ENCODE results near the gene GPRC5D.

GPRC5D gene

GRCh38 chr12:12899530-12900380, 52.2 kb downstream of the GPRC5D start:
- peak; percentile 85 for ATAC-seq
- TF ChIP-seq OSR1 (CRISPR knock-in tag; IDR thresholded peaks at IDR 0.05) (no peak), BACH2 (CRISPR knock-in tag; IDR thresholded peaks at IDR 0.05; ENCODE audit: borderline replicate concordance) (no peak), CSDC2 (CRISPR knock-in tag; IDR thresholded peaks at IDR 0.05) (no peak), ZFP3 (CRISPR knock-in tag; IDR thresholded peaks at IDR 0.05) (peak; percentile 25; the same call in 1 of the 2 replicates), CREB5 (CRISPR knock-in tag; IDR thresholded peaks at IDR 0.05; ENCODE audit: low read depth) (0 out of 2 replicates have a peak, but pooled peaks have one; percentile 16), ISL1 (CRISPR knock-in tag; IDR thresholded peaks at IDR 0.05) (peak; percentile 49; the same call in 1 of the 2 replicates), ZFP30 (CRISPR knock-in tag; IDR thresholded peaks at IDR 0.05) (no peak)

- TF ChIP-seq ESRRG (CRISPR knock-in tag; IDR thresholded peaks at IDR 0.05): no peak
- no peak for TF ChIP-seq POU6F1 (CRISPR knock-in tag; IDR thresholded peaks at IDR 0.05; ENCODE audit: borderline replicate concordance, low read depth)
- TF ChIP-seq ZNF565 (CRISPR knock-in tag; conservative IDR thresholded peaks at IDR 0.05; ENCODE audit: low read depth): no peak
- no peak for TF ChIP-seq BACH2 (CRISPR knock-in tag; IDR thresholded peaks at IDR 0.05; ENCODE audit: borderline replicate concordance)
- no peak for TF ChIP-seq SNAI2 (CRISPR knock-in tag; IDR thresholded peaks at IDR 0.05)
- TF ChIP-seq ZFP30 (CRISPR knock-in tag; IDR thresholded peaks at IDR 0.05): no peak
- no peak for TF ChIP-seq ISL1 (CRISPR knock-in tag; IDR thresholded peaks at IDR 0.05)
- no peak for TF ChIP-seq RARB (CRISPR knock-in tag; IDR thresholded peaks at IDR 0.05)
- no peak for TF ChIP-seq ZNF70 (CRISPR knock-in tag; IDR thresholded peaks at IDR 0.05)
- no peak for TF ChIP-seq TCF4 (CRISPR knock-in tag; IDR thresholded peaks at IDR 0.05; ENCODE audit: borderline replicate concordance)
- no peak for TF ChIP-seq GLIS3 (CRISPR knock-in tag; IDR thresholded peaks at IDR 0.05)
- no peak for TF ChIP-seq CREB5 (CRISPR knock-in tag; IDR thresholded peaks at IDR 0.05; ENCODE audit: low read depth)
- no peak for TF ChIP-seq ZFP3 (CRISPR knock-in tag; IDR thresholded peaks at IDR 0.05)
- no peak for TF ChIP-seq OSR1 (CRISPR knock-in tag; IDR thresholded peaks at IDR 0.05)
- no peak for TF ChIP-seq TOX (CRISPR knock-in tag; IDR thresholded peaks at IDR 0.05; ENCODE audit: borderline replicate concordance)
- no peak for ATAC-seq
Measured at GRCh38 chr12:12898911-12899511, 53.0 kb downstream of the GPRC5D start.

GRCh38 chr12:12898136-12898717, 53.7 kb downstream of the GPRC5D start:
- no peak for ATAC-seq
- no peak for TF ChIP-seq ISL1 (CRISPR knock-in tag; IDR thresholded peaks at IDR 0.05)

GRCh38 chr12:12897302-12897701, 54.7 kb downstream of the GPRC5D start:
- no peak for ATAC-seq
- TF ChIP-seq RARB (CRISPR knock-in tag; IDR thresholded peaks at IDR 0.05) (no peak), BACH2 (CRISPR knock-in tag; IDR thresholded peaks at IDR 0.05; ENCODE audit: borderline replicate concordance) (no peak)

DNA sequence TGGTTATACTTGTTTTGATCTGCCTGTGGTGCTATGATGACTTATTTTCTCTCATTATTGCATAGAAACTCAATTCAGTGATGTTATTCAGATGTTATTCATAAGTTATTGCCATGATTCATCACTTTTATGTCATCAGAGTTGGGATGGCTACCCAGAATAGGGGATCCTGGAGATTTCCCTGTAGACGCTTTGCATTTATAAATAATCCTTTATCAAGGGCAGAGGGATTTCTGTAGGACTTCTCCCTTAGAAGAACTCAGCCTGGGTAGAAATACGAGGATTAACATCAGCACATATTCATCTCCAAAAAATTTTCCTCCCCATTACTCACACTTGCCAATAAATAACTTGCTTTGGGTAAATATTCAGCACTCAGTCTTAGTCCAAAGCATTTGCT, 55.7 kb downstream of the GPRC5D start:
- TF ChIP-seq ZNF8 (CRISPR knock-in tag; IDR thresholded peaks at IDR 0.05) (no peak), PPARA (CRISPR knock-in tag; IDR thresholded peaks at IDR 0.05; ENCODE audit: borderline replicate concordance) (no peak), ESRRG (CRISPR knock-in tag; IDR thresholded peaks at IDR 0.05) (no peak)
- no peak for ATAC-seq

- no peak for ATAC-seq
- TF ChIP-seq ISL1 (CRISPR knock-in tag; IDR thresholded peaks at IDR 0.05) (no peak), ZFP30 (CRISPR knock-in tag; IDR thresholded peaks at IDR 0.05) (no peak), TCF4 (CRISPR knock-in tag; IDR thresholded peaks at IDR 0.05; ENCODE audit: borderline replicate concordance) (no peak), ARNTL (CRISPR knock-in tag; IDR thresholded peaks at IDR 0.05; ENCODE audit: borderline replicate concordance, low read depth) (no peak), ZNF565 (CRISPR knock-in tag; conservative IDR thresholded peaks at IDR 0.05; ENCODE audit: low read depth) (no peak), TOX (CRISPR knock-in tag; IDR thresholded peaks at IDR 0.05; ENCODE audit: borderline replicate concordance) (no peak), PPARA (CRISPR knock-in tag; IDR thresholded peaks at IDR 0.05; ENCODE audit: borderline replicate concordance) (no peak), SNAI2 (CRISPR knock-in tag; IDR thresholded peaks at IDR 0.05) (no peak), GLIS3 (CRISPR knock-in tag; IDR thresholded peaks at IDR 0.05) (no peak), RARB (CRISPR knock-in tag; IDR thresholded peaks at IDR 0.05) (no peak), ZNF8 (CRISPR knock-in tag; IDR thresholded peaks at IDR 0.05) (no peak), PATZ1 (CRISPR knock-in tag; IDR thresholded peaks at IDR 0.05; ENCODE audit: borderline replicate concordance) (no peak), CREB5 (CRISPR knock-in tag; IDR thresholded peaks at IDR 0.05; ENCODE audit: low read depth) (no peak), ESRRG (CRISPR knock-in tag; IDR thresholded peaks at IDR 0.05) (no peak)
Measured at GRCh38 chr12:12893438-12893837, 58.5 kb downstream of the GPRC5D start.
